Cardiac muscle cell (in vitro differentiated cells and primary cell): ENCODE results near the gene KMO. TPM values are rescaled to one million over a fixed set of nuclear protein-coding genes. Genes with fewer than 3 reads are reported as not detected.
A peak's percentile ranks its signal among the peaks of the same experiment; 100 is the strongest.

Experiments used
- DNase-seq, 2 donors: peaks; one replicate each; pipeline versions ENCODE4 v3.0.0 to v3.0.0-alpha.2; 2010 to 2017; ENCODE audit warnings: low read depth in 1 of 2, low spot score in 1 of 2
- H3K27ac ChIP-seq: fragments of 200-600 bp; sonication (generic); 2 replicates; pipeline ENCODE4 v1.5.1; 2016
- H3K27me3 ChIP-seq: fragments of 200-600 bp; sonication (generic); 2 replicates; pipeline ENCODE4 v1.6.0; 2016; ENCODE audit warnings: control low read depth
- H3K36me3 ChIP-seq: fragments of 200-600 bp; sonication (generic); 2 replicates; pipeline ENCODE4 v1.5.1; 2016; ENCODE audit warnings: control low read depth
- H3K4me1 ChIP-seq: fragments of 200-600 bp; sonication (generic); 2 replicates; pipeline ENCODE4 v1.8.1; 2017; ENCODE audit warnings: low read depth, mild to moderate bottlenecking, mixed run types
- H3K4me3 ChIP-seq: fragments of 200-600 bp; sonication (generic); 2 replicates; pipeline ENCODE4 v1.5.1; 2016; ENCODE audit warnings: mild to moderate bottlenecking
- H3K9me3 ChIP-seq: fragments of 200-600 bp; sonication (generic); 2 replicates; pipeline ENCODE4 v1.5.1; 2017; ENCODE audit warnings: low read depth, mild to moderate bottlenecking, control low read depth
- polyA plus RNA-seq: library from polyadenylated mRNA; unstranded; fragments of >200 nt; fragmentation: Nextera tagmentation; extraction: Ambion mirVana; gene quantifications from 2 replicates; pipeline ENCODE4 v1.2.1, GENCODE V29; 2016
- total RNA-seq: library from RNA; depleted of rRNA; stranded (reverse); fragments of >200 nt; gene quantifications from 2 replicates; pipeline ENCODE4 v1.2.3, GENCODE V29; 2016
- TF ChIP-seq, protein P1 (sequence below): IDR thresholded peaks from 2 replicates; pipeline ENCODE4 v1.5.1; 2012; ENCODE audit warnings: low read depth, mild to moderate bottlenecking, low read length

KMO gene
- total and polyA plus RNA-seq, 2 experiments from 2014 or later = not detected

DNA sequence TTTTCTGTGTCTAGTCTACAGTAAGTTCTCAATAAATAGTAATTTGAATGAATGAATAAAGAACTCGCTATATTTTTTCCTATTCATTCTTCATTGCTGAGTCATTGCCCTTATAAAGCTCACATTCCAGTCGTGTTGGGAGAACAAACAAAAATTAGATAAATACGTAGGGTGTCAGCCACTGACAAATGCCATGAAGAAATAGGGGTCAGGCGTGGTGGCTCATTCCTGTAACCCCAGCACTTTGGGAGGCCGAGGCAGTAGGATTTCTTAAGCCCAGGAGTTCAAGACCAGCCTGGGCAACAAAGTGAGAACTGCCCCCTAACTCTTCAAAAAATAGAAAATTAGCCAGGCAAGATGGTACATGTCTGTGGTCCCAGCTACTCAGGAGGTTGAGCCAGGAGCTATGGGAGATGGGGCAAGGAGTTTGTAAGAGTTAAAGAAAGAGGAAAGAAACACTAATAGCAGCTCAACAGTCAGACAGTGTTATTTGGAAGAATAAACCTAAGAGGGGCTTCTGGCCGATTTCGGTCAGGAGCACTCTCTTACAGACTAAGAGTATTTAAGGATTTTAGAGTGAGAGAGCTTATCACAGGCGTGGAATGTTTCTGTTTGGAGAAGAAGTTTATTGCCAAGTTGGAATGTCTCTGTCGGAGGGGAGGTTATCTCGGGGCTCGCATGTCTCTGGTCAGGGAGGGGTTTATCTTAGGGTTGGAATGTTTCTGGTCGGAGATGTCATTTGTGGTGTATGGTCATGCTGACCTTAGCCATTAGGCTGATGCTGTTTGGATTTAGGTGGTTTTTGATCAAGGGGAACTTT, 109.8 kb downstream of the KMO start:
- Histone ChIP-seq H3K36me3 (no peaks in the 10 kb centered on the region), H3K4me3 (no peak overlapping the region), H3K27ac (no peak overlapping the region), H3K27me3 (no peaks in the 10 kb centered on the region), H3K4me1 (peaks cover 10% of the 10 kb centered on the region), H3K9me3 (no peaks in the 10 kb centered on the region)
- DNase-seq = peak in 1 of 2 donors; percentile 75
- TF ChIP-seq, protein P1, sequence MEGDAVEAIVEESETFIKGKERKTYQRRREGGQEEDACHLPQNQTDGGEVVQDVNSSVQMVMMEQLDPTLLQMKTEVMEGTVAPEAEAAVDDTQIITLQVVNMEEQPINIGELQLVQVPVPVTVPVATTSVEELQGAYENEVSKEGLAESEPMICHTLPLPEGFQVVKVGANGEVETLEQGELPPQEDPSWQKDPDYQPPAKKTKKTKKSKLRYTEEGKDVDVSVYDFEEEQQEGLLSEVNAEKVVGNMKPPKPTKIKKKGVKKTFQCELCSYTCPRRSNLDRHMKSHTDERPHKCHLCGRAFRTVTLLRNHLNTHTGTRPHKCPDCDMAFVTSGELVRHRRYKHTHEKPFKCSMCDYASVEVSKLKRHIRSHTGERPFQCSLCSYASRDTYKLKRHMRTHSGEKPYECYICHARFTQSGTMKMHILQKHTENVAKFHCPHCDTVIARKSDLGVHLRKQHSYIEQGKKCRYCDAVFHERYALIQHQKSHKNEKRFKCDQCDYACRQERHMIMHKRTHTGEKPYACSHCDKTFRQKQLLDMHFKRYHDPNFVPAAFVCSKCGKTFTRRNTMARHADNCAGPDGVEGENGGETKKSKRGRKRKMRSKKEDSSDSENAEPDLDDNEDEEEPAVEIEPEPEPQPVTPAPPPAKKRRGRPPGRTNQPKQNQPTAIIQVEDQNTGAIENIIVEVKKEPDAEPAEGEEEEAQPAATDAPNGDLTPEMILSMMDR = no peak

DNA sequence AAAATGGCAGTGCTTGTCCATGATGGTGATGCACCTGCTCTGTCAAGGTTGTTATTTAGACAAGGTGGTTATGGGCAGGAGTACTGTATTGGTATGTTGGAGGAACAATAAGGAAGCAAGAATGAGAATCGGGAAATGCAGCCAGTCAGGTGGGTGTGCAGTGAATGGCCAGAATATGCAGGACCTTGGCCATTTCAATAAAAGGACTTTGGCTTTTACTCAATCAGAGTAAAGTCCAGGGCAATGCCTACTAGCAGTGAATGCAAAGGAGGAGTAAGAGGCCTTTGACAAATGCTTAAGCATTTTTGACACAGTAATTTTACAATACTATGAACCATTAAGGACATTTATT, 110.4 kb downstream of the KMO start:
- peaks cover 10% of the 10 kb centered on the region for H3K4me1 ChIP-seq
- DNase-seq = no peak

DNA sequence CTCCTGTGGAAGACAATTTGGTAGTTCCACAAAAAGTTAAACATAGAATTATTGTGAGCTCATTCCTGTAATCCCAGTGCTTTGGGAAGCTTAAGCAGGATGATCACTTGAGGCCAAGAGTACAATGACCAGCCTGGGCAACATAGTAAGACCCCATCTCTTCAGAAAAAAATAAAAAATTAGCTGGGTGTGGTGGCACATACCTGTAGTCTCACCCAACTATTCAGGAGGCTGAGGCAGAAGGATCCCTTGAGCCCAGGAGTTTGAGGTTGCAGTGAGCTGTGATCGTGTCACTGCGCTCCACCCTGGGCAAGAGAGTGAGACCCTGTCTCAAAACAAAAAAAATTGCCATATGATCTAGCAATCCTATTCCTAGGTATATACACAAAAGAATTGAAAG, 112.1 kb downstream of the KMO start:
- Histone ChIP-seq H3K27me3 (no peaks in the 10 kb centered on the region), H3K27ac (no peak overlapping the region), H3K9me3 (no peaks in the 10 kb centered on the region), H3K36me3 (no peaks in the 10 kb centered on the region), H3K4me3 (no peak overlapping the region), H3K4me1 (no peaks in the 10 kb centered on the region)
- no peak for DNase-seq
- TF ChIP-seq, protein P1 = no peak

More for the DNA sequence above, 110.4 kb downstream of the KMO start:
- TF ChIP-seq, protein P1 = no peak
- Histone ChIP-seq H3K27ac (no peak overlapping the region), H3K9me3 (no peaks in the 10 kb centered on the region), H3K27me3 (no peaks in the 10 kb centered on the region), H3K4me3 (no peak overlapping the region), H3K36me3 (no peaks in the 10 kb centered on the region)

DNA sequence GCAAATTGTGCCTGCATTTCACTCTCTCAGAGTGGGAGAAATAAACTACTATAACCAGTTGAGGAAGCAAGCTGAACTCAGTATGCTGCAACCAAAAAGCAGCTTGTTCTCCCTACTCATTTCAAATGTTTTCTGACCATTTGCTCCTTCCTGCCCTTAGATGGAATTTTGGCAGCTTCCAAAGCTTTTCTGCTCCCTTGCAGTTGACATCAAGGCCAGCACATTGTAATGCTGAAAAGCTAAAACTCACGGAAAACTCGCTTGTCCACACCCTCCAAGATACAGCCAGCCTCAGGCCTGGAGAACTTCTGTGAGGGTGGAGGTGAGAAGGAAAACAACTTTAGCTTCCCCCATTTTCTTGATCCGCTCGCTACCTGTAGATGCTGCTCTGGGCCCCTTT, 113.0 kb downstream of the KMO start:
- Histone ChIP-seq H3K27me3 (no peaks in the 10 kb centered on the region), H3K9me3 (no peaks in the 10 kb centered on the region), H3K4me3 (no peak overlapping the region), H3K4me1 (no peaks in the 10 kb centered on the region), H3K36me3 (no peaks in the 10 kb centered on the region), H3K27ac (no peak overlapping the region)
- no peak for DNase-seq
- TF ChIP-seq, protein P1 = no peak

Other genes with a start within 250 kb of the KMO start
- gene RGS7, start 175.2 kb upstream of the KMO start, total RNA-seq = not detected in 2 replicates
- gene RGS7, start 175.2 kb upstream of the KMO start, polyA plus RNA-seq = not detected in 2 replicates
- 96.9 and 151 TPM in 2 replicates for gene FH, start 12.6 kb upstream of the KMO start, total RNA-seq
- 163 and 175 TPM in 2 replicates for gene FH, start 12.6 kb upstream of the KMO start, polyA plus RNA-seq
- 5.6 and 8.8 TPM in 2 replicates for gene CHML, start 108.0 kb downstream of the KMO start, total RNA-seq
- gene CHML, start 108.0 kb downstream of the KMO start, polyA plus RNA-seq = 3.3 and 6.6 TPM in 2 replicates
- 17.5 and 23.5 TPM in 2 replicates for gene OPN3, start 108.0 kb downstream of the KMO start, total RNA-seq
- 19.7 and 47.1 TPM in 2 replicates for gene OPN3, start 108.0 kb downstream of the KMO start, polyA plus RNA-seq
- 0.25 TPM in 1 of 2 replicates, not detected in the other for gene WDR64, start 119.9 kb downstream of the KMO start, total RNA-seq
- gene WDR64, start 119.9 kb downstream of the KMO start, polyA plus RNA-seq = not detected in 2 replicates